Neural cell (in vitro differentiated cells): Measurements from ENCODE around the gene ARHGAP24. TPM values are rescaled to one million over a fixed set of nuclear protein-coding genes. Genes with fewer than 3 reads are reported as not detected.

ENCODE experiments used
- H2AFZ ChIP-seq: fragments of 200-600, 300-800 bp; sonication (generic), shearing (Covaris generic); 2 replicates; pipeline ENCODE4 v1.6.0; 2014; ENCODE audit warnings: low read depth, mild to moderate bottlenecking, antibody characterized with exemption, low read length, moderate library complexity
- H3F3A ChIP-seq: fragments of 200-600 bp; shearing (Covaris generic); 2 replicates; pipeline ENCODE4 v1.6.1; 2016; ENCODE audit warnings: mild to moderate bottlenecking, moderate library complexity, mixed read lengths, antibody characterized with exemption, low read length; ENCODE audit not compliant: insufficient read depth, poor library complexity, severe bottlenecking
- H3K27ac ChIP-seq: fragments of 200-600, 300-800 bp; sonication (generic), shearing (Covaris generic); 2 replicates; pipeline ENCODE4 v1.5.1; 2014; ENCODE audit warnings: mild to moderate bottlenecking, low read length, moderate library complexity
- H3K27me3 ChIP-seq: fragments of 300-800, 200-600 bp; sonication (generic), shearing (Covaris generic); 2 replicates; pipeline ENCODE4 v1.6.0; 2014; ENCODE audit warnings: mild to moderate bottlenecking, low read depth, low read length, moderate library complexity; ENCODE audit not compliant: insufficient read depth
- H3K36me3 ChIP-seq: fragments of 300-800, 200-600 bp; sonication (generic), shearing (Covaris generic); 2 replicates; pipeline ENCODE4 v1.5.1; 2014; ENCODE audit warnings: mild to moderate bottlenecking, antibody characterized with exemption, low read length, moderate library complexity; ENCODE audit not compliant: insufficient read depth
- H3K4me2 ChIP-seq: fragments of 300-800, 200-600 bp; sonication (generic), shearing (Covaris generic); 2 replicates; pipeline ENCODE4 v1.6.0; 2014; ENCODE audit warnings: mild to moderate bottlenecking, low read length
- H3K4me3 ChIP-seq: fragments of 300-800, 200-600 bp; sonication (generic), shearing (Covaris generic); 2 replicates; pipeline ENCODE4 v1.5.1; 2014; ENCODE audit warnings: mild to moderate bottlenecking, low read length, moderate library complexity
- H3K79me2 ChIP-seq: fragments of 200-600 bp; shearing (Covaris generic); replicated peaks from 2 replicates; pipeline ENCODE4 v1.6.0; 2014; ENCODE audit warnings: mild to moderate bottlenecking, low read length, moderate library complexity; ENCODE audit not compliant: insufficient read depth
- H3K9ac ChIP-seq: fragments of 300-800, 200-600 bp; sonication (generic), shearing (Covaris generic); 2 replicates; pipeline ENCODE4 v1.6.1; 2016; ENCODE audit warnings: mild to moderate bottlenecking, low read length, mixed read lengths
- H3K9me2 ChIP-seq: fragments of 200-600 bp; shearing (Covaris generic); 2 replicates; pipeline ENCODE4 v1.6.1; 2016; ENCODE audit warnings: mild to moderate bottlenecking, low read length, mixed read lengths; ENCODE audit not compliant: insufficient read depth
- H3K9me3 ChIP-seq: fragments of 200-600, 300-800 bp; sonication (generic), shearing (Covaris generic); 2 replicates; pipeline ENCODE4 v1.6.1; 2016; ENCODE audit warnings: mild to moderate bottlenecking, mixed run types, low read length, moderate library complexity, mixed read lengths
- H4K20me1 ChIP-seq: fragments of 200-600 bp; shearing (Covaris generic); 2 replicates; pipeline ENCODE4 v1.6.1; 2016; ENCODE audit warnings: mild to moderate bottlenecking, mixed run types; ENCODE audit not compliant: insufficient read depth
- CTCF ChIP-seq: fragments of 450-650 bp; IDR thresholded peaks from 2 replicates; pipeline ENCODE4 v1.5.1; 2014; ENCODE audit warnings: antibody characterized with exemption, mild to moderate bottlenecking, moderate library complexity; ENCODE audit not compliant: poor library complexity, severe bottlenecking
- EP300 ChIP-seq: fragments of 450-650 bp; conservative IDR thresholded peaks from 2 replicates; pipeline ENCODE4 v1.6.1; 2014; ENCODE audit warnings: antibody characterized with exemption, mild to moderate bottlenecking, moderate library complexity; ENCODE audit not compliant: poor library complexity, severe bottlenecking
- EZH2 ChIP-seq: fragments of 200-600, 300-800 bp; shearing (Covaris generic), sonication (generic); IDR thresholded peaks from 2 replicates; pipeline ENCODE4 v1.6.1; 2014; ENCODE audit warnings: antibody characterized with exemption, low read length, borderline replicate concordance, mild to moderate bottlenecking; ENCODE audit not compliant: insufficient read depth, poor library complexity, severe bottlenecking
- MXI1 ChIP-seq: fragments of 450-650 bp; conservative IDR thresholded peaks from 2 replicates; pipeline ENCODE4 v1.6.1; 2014; ENCODE audit warnings: antibody characterized with exemption, mild to moderate bottlenecking; ENCODE audit not compliant: poor library complexity, severe bottlenecking
- POLR2AphosphoS5 ChIP-seq: IDR thresholded peaks from 2 replicates; pipeline ENCODE4 v1.6.1; 2012
- RAD21 ChIP-seq: fragments of 450-650 bp; conservative IDR thresholded peaks from 2 replicates; pipeline ENCODE4 v1.6.1; 2014; ENCODE audit warnings: antibody characterized with exemption, mild to moderate bottlenecking, moderate library complexity
- SMC3 ChIP-seq: fragments of 450-650 bp; conservative IDR thresholded peaks from 2 replicates; pipeline ENCODE4 v1.6.1; 2014; ENCODE audit warnings: antibody characterized with exemption, mild to moderate bottlenecking, moderate library complexity; ENCODE audit not compliant: poor library complexity
- TAF1 ChIP-seq: IDR thresholded peaks from 2 replicates; pipeline ENCODE4 v1.6.1; 2012; ENCODE audit warnings: low read depth
- polyA plus RNA-seq: library from polyadenylated mRNA; depleted of rRNA; stranded (reverse); fragments of >200 nt; gene quantifications from 2 replicates; pipeline ENCODE4 v1.2.3, GENCODE V29; 2014
- TF ChIP-seq, protein P1 (sequence below): IDR thresholded peaks from 2 replicates; pipeline ENCODE4 v1.6.1; 2012; ENCODE audit warnings: borderline replicate concordance

The ARHGAP24 gene
- polyA plus RNA-seq, 1 donor from 2014 or later, result 2.9 TPM

DNA sequence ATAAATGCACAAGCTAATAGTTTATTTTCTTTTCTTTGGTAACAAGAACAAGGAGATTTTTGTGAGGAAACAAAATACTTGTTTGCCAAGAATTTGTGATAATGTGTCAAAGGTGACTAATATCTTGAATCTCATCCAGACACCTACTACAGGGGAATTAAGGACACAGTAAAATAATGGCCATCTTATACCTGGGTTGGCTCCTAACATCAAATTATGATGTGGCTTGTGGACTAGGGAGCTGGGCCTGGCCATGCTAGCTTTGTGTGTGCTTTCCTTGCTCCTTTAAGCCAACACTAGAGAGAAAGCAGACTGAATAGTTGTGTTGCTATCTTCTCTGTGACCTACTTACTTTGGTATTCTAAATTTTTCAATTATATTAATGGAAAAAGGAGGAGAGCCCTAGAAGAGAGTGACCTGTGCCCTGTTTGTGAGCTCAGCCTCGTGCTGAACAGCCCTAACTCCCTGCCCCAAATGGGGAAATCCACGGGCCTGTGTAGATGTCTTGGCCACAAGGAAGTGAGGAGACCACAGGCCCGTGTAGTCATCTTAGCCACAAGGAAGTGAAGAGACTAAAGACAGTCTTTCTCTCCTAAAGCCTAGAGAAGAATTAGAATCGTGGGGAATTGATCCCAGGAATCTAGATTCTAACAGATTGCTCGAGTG, 23.3 kb downstream of the ARHGAP24 start:
- Histone ChIP-seq H2AFZ (no peak overlapping the region), H3K79me2 (no peaks in the 10 kb centered on the region), H3K9me3 (no peaks in the 10 kb centered on the region), H3K4me3 (no peak overlapping the region), H3K9ac (no peak overlapping the region), H3K9me2 (no peaks in the 10 kb centered on the region), H3K27ac (no peak overlapping the region), H3K27me3 (no peaks in the 10 kb centered on the region), H4K20me1 (no peaks in the 10 kb centered on the region), H3K36me3 (no peaks in the 10 kb centered on the region), H3K4me2 (no peak overlapping the region), H3F3A (no peaks in the 10 kb centered on the region)
- TF ChIP-seq SMC3 (no peak), EP300 (no peak), POLR2AphosphoS5 (no peak), TAF1 (no peak), EZH2 (no peak), MXI1 (no peak), RAD21 (no peak), CTCF (no peak)
- TF ChIP-seq, protein P1, sequence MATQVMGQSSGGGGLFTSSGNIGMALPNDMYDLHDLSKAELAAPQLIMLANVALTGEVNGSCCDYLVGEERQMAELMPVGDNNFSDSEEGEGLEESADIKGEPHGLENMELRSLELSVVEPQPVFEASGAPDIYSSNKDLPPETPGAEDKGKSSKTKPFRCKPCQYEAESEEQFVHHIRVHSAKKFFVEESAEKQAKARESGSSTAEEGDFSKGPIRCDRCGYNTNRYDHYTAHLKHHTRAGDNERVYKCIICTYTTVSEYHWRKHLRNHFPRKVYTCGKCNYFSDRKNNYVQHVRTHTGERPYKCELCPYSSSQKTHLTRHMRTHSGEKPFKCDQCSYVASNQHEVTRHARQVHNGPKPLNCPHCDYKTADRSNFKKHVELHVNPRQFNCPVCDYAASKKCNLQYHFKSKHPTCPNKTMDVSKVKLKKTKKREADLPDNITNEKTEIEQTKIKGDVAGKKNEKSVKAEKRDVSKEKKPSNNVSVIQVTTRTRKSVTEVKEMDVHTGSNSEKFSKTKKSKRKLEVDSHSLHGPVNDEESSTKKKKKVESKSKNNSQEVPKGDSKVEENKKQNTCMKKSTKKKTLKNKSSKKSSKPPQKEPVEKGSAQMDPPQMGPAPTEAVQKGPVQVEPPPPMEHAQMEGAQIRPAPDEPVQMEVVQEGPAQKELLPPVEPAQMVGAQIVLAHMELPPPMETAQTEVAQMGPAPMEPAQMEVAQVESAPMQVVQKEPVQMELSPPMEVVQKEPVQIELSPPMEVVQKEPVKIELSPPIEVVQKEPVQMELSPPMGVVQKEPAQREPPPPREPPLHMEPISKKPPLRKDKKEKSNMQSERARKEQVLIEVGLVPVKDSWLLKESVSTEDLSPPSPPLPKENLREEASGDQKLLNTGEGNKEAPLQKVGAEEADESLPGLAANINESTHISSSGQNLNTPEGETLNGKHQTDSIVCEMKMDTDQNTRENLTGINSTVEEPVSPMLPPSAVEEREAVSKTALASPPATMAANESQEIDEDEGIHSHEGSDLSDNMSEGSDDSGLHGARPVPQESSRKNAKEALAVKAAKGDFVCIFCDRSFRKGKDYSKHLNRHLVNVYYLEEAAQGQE, result no peak

- Histone ChIP-seq H3F3A (no peaks in the 10 kb centered on the region), H3K27ac (no peak overlapping the region), H3K4me3 (no peak overlapping the region), H4K20me1 (no peaks in the 10 kb centered on the region), H3K27me3 (no peaks in the 10 kb centered on the region), H3K9me3 (no peaks in the 10 kb centered on the region), H3K9ac (no peak overlapping the region), H3K9me2 (no peaks in the 10 kb centered on the region), H3K36me3 (no peaks in the 10 kb centered on the region), H3K79me2 (no peaks in the 10 kb centered on the region), H3K4me2 (no peak overlapping the region), H2AFZ (no peak overlapping the region)
- TF ChIP-seq SMC3, result no peak
- no peak for TF ChIP-seq CTCF
- TF ChIP-seq, protein P1, result no peak
- no peak for TF ChIP-seq EZH2
- TF ChIP-seq TAF1, result no peak
- no peak for TF ChIP-seq POLR2AphosphoS5
- no peak for TF ChIP-seq EP300
- no peak for TF ChIP-seq RAD21
- TF ChIP-seq MXI1, result no peak
Observed at GRCh38 chr4:85499573-85499972, 24.6 kb downstream of the ARHGAP24 start.
